Effector CD8-positive, alpha-beta T cell (primary cell): ENCODE data around the gene ITGB3.

Experiments
- DNase-seq: peaks from one replicate; lab custom pipeline; 2025; lab: John Stamatoyannopoulos, UW

Gene ITGB3

GRCh38 chr17:47338026-47338425, 84.4 kb downstream of the ITGB3 start:
- DNase-seq, result no peak

- no peak for DNase-seq
Measured at GRCh38 chr17:47352848-47353247, 99.2 kb downstream of the ITGB3 start.

GRCh38 chr17:47358652-47359051, 105.0 kb downstream of the ITGB3 start:
- DNase-seq, result no peak
